A549 (cell line): ENCODE data around the gene MFSD2A.

Experiments used
- CTCF ChIP-seq: fragments of >200 bp; sonication (Bioruptor Twin); formaldehyde crosslinking; IDR thresholded peaks from 3 replicates; pipeline ENCODE4 v1.5.1; 2016
- HMGXB4 ChIP-seq: fragments of 250-450 bp; sonication (Bioruptor Pico); IDR thresholded peaks from 2 replicates; pipeline ENCODE4 v1.5.0; 2021; ENCODE audit warnings: mild to moderate bottlenecking, moderate library complexity, borderline replicate concordance
- JUNB ChIP-seq: fragments of >200 bp; sonication (Bioruptor Twin); formaldehyde crosslinking; IDR thresholded peaks from 2 replicates; pipeline ENCODE4 v1.6.1; 2016
- KDM1A ChIP-seq: fragments of 200-600 bp; sonication (generic); IDR thresholded peaks from 2 replicates; pipeline ENCODE4 v1.6.1; 2016; ENCODE audit warnings: low read depth, mild to moderate bottlenecking
- MAFK ChIP-seq: fragments of 450-650 bp; IDR thresholded peaks from 2 replicates; pipeline ENCODE4 v1.6.1; 2014; ENCODE audit not compliant: partially characterized antibody
- MAX ChIP-seq: IDR thresholded peaks from 2 replicates; pipeline ENCODE4 v1.6.1; 2012
- POLR2A ChIP-seq: IDR thresholded peaks from 2 replicates; pipeline ENCODE4 v1.6.1; 2012; ENCODE audit warnings: mild to moderate bottlenecking, low read length
- RAD21 ChIP-seq, 2 experiments: fragments of >200 bp in 1 of 2; sonication (Bioruptor Twin) in 1 of 2; formaldehyde crosslinking in 1 of 2; IDR thresholded peaks in 1 of 2; conservative IDR thresholded peaks in 1 of 2; 2 replicates in 1 of 2; 3 replicates in 1 of 2; pipeline ENCODE4 v1.6.1; 2012 to 2018; ENCODE audit warnings: inconsistent platforms in 1 of 2
- SMC3 ChIP-seq: fragments of >200 bp; sonication (Bioruptor Twin); formaldehyde crosslinking; IDR thresholded peaks from 3 replicates; pipeline ENCODE4 v1.6.1; 2018; ENCODE audit warnings: inconsistent platforms
- USF2 ChIP-seq: fragments of 450-650 bp; IDR thresholded peaks from 2 replicates; pipeline ENCODE4 v1.6.1; 2014; ENCODE audit warnings: antibody characterized with exemption
- ZNF302 ChIP-seq: fragments of 250-450 bp; sonication (Bioruptor Pico); IDR thresholded peaks from 2 replicates; pipeline ENCODE4 v1.9.0; 2021; ENCODE audit warnings: inconsistent platforms, mild to moderate bottlenecking, moderate library complexity

- TF ChIP-seq CTCF: no peak
- TF ChIP-seq POLR2A: no peak
- no peak for TF ChIP-seq USF2
- TF ChIP-seq HMGXB4 (CRISPR knock-in tag): no peak
- no peak for TF ChIP-seq RAD21 (conservative IDR thresholded peaks at IDR 0.05 in 1 of 2, IDR thresholded peaks at IDR 0.05 in 1 of 2)
- TF ChIP-seq KDM1A: no peak
- TF ChIP-seq SMC3: no peak
- TF ChIP-seq ZNF302 (CRISPR knock-in tag): no peak
- no peak for TF ChIP-seq MAX
- TF ChIP-seq MAFK: no peak
- no peak for TF ChIP-seq JUNB
Observed at GRCh38 chr1:39962450-39962825, 7.5 kb downstream of the MFSD2A start.
